ENCODE results near the gene KIAA0930.

KIAA0930 gene

GRCh38 chr22:45237065-45237990, 3.4 kb downstream of the KIAA0930 start:
- DNase-seq (ENCODE audit: low read depth), result no peak

GRCh38 chr22:45235851-45236342, 4.8 kb downstream of the KIAA0930 start:
- DNase-seq (ENCODE audit: low read depth), result no peak

GRCh38 chr22:45235101-45235777, 5.5 kb downstream of the KIAA0930 start:
- DNase-seq (ENCODE audit: low read depth), result no peak

GRCh38 chr22:45233827-45234226, 6.9 kb downstream of the KIAA0930 start:
- no peak for DNase-seq (ENCODE audit: low read depth)

- DNase-seq (ENCODE audit: low read depth), result no peak
Measured at GRCh38 chr22:45233386-45233785, 7.3 kb downstream of the KIAA0930 start.

- DNase-seq (ENCODE audit: low read depth), result no peak
Measured at GRCh38 chr22:45231293-45231692, 9.4 kb downstream of the KIAA0930 start.

- DNase-seq (ENCODE audit: low read depth), result no peak
Measured at GRCh38 chr22:45230026-45230721, 10.5 kb downstream of the KIAA0930 start.

GRCh38 chr22:45229181-45229580, 11.5 kb downstream of the KIAA0930 start:
- DNase-seq (ENCODE audit: low read depth), result no peak

GRCh38 chr22:45228401-45228754, 12.3 kb downstream of the KIAA0930 start:
- no peak for DNase-seq (ENCODE audit: low read depth)

GRCh38 chr22:45227645-45228400, 12.9 kb downstream of the KIAA0930 start:
- DNase-seq (ENCODE audit: low read depth), result no peak

- DNase-seq (ENCODE audit: low read depth), result peak; percentile 30
Measured at GRCh38 chr22:45226503-45227186, 14.0 kb downstream of the KIAA0930 start.

GRCh38 chr22:45225732-45226502, 14.8 kb downstream of the KIAA0930 start:
- DNase-seq (ENCODE audit: low read depth), result peak; percentile 19

- DNase-seq (ENCODE audit: low read depth), result no peak
Measured at GRCh38 chr22:45224988-45225731, 15.5 kb downstream of the KIAA0930 start.

GRCh38 chr22:45224331-45224730, 16.4 kb downstream of the KIAA0930 start:
- DNase-seq (ENCODE audit: low read depth), result no peak

GRCh38 chr22:45223304-45224117, 17.2 kb downstream of the KIAA0930 start:
- DNase-seq (ENCODE audit: low read depth), result no peak

- no peak for DNase-seq (ENCODE audit: low read depth)
Measured at GRCh38 chr22:45221201-45221600, 19.5 kb downstream of the KIAA0930 start.

- peak; percentile 23 for DNase-seq (ENCODE audit: low read depth)
Measured at GRCh38 chr22:45218976-45219375, 21.7 kb downstream of the KIAA0930 start.

GRCh38 chr22:45217806-45218205, 22.9 kb downstream of the KIAA0930 start:
- DNase-seq (ENCODE audit: low read depth), result no peak

GRCh38 chr22:45217345-45217744, 23.3 kb downstream of the KIAA0930 start:
- no peak for DNase-seq (ENCODE audit: low read depth)
